Muscle layer of duodenum (tissue), 2 donors: Measurements from ENCODE around the gene HOXD9.
A peak's percentile ranks its signal among the peaks of the same experiment; 100 is the strongest.

Experiments used
- H3K27ac ChIP-seq: one replicate; pipeline ENCODE4 v1.7.0; 2013; ENCODE audit warnings: mild to moderate bottlenecking, low read length
- H3K27me3 ChIP-seq: one replicate; pipeline ENCODE4 v1.7.0; 2013; ENCODE audit warnings: low read depth, mild to moderate bottlenecking, control low read depth, low read length
- H3K36me3 ChIP-seq, 2 donors: one replicate each; pipeline ENCODE4 v1.7.0; 2013; ENCODE audit warnings: low read length in 2 of 2, control low read depth in 1 of 2, mild to moderate bottlenecking in 1 of 2; ENCODE audit not compliant: insufficient read depth in 2 of 2, control insufficient read depth in 1 of 2
- H3K4me1 ChIP-seq, 2 donors: one replicate each; pipeline ENCODE4 v1.7.0; 2013; ENCODE audit warnings: low read length in 2 of 2, mild to moderate bottlenecking in 2 of 2, control low read depth in 1 of 2, moderate library complexity in 1 of 2; ENCODE audit not compliant: insufficient read depth in 2 of 2, control insufficient read depth in 1 of 2
- H3K4me3 ChIP-seq, 2 donors: one replicate each; pipeline ENCODE4 v1.7.0; 2013; ENCODE audit warnings: low read length in 2 of 2, low read depth in 1 of 2, mild to moderate bottlenecking in 1 of 2
- H3K9me3 ChIP-seq, 2 donors: one replicate each; pipeline ENCODE4 v1.7.0; 2013; ENCODE audit warnings: low read length in 2 of 2, control low read depth in 1 of 2, mild to moderate bottlenecking in 1 of 2; ENCODE audit not compliant: control insufficient read depth in 1 of 2
- donor health status: healthy.

Gene HOXD9

GRCh38 chr2:176148751-176149421, 26.4 kb downstream of the HOXD9 start:
- H3K27ac ChIP-seq: no peak overlapping the region
- peaks cover 0 to 15% of the 10 kb centered on the region in 2 donors for H3K4me1 ChIP-seq
- H3K4me3 ChIP-seq: no peak overlapping the region
- no peaks in the 10 kb centered on the region for H3K36me3 ChIP-seq
- H3K27me3 ChIP-seq: peaks cover 71% of the 10 kb centered on the region
- peaks cover 0 to 9% of the 10 kb centered on the region in 2 donors for H3K9me3 ChIP-seq

DNA sequence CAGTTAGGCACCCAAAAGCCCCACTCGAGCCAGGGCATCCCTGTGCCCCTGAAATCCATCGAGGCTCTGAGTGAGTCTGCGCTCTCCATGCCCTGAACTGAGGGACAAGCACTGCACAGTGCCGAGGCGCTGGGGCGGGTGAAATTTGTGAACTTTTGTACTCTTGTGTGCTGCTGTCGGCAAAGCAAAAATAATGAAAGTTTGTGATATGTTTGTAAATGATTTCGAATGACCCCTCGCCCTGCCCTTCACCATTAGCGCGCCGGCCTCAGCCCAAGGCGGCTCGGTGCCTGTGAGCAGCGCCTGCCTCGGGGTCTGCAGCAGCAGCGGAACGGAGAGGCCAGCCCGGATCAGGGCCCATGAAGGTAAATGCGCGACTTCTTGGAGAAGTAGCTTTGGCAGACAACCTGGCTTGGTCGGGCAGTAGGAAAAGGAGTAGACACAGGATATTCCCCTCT, 27.0 kb downstream of the HOXD9 start:
- Histone ChIP-seq H3K9me3 (peaks cover 0 to 9% of the 10 kb centered on the region in 2 donors), H3K36me3 (no peaks in the 10 kb centered on the region), H3K4me3 (no peak overlapping the region), H3K27me3 (peaks cover 71% of the 10 kb centered on the region), H3K27ac (no peak overlapping the region), H3K4me1 (peaks cover 0 to 15% of the 10 kb centered on the region in 2 donors)

GRCh38 chr2:176149939-176150583, 27.5 kb downstream of the HOXD9 start:
- peaks cover 0 to 15% of the 10 kb centered on the region in 2 donors for H3K4me1 ChIP-seq
- no peak overlapping the region for H3K4me3 ChIP-seq
- H3K27ac ChIP-seq: no peak overlapping the region
- H3K36me3 ChIP-seq: no peaks in the 10 kb centered on the region
- H3K27me3 ChIP-seq: peaks cover 66% of the 10 kb centered on the region
- H3K9me3 ChIP-seq: peaks cover 0 to 9% of the 10 kb centered on the region in 2 donors

GRCh38 chr2:176150584-176151441, 28.3 kb downstream of the HOXD9 start:
- peaks cover 0 to 15% of the 10 kb centered on the region in 2 donors for H3K4me1 ChIP-seq
- no peak overlapping the region for H3K27ac ChIP-seq
- H3K4me3 ChIP-seq: no peak overlapping the region
- H3K36me3 ChIP-seq: no peaks in the 10 kb centered on the region
- peaks cover 0 to 7% of the 10 kb centered on the region in 2 donors for H3K9me3 ChIP-seq
- H3K27me3 ChIP-seq: peaks cover 67% of the 10 kb centered on the region

DNA sequence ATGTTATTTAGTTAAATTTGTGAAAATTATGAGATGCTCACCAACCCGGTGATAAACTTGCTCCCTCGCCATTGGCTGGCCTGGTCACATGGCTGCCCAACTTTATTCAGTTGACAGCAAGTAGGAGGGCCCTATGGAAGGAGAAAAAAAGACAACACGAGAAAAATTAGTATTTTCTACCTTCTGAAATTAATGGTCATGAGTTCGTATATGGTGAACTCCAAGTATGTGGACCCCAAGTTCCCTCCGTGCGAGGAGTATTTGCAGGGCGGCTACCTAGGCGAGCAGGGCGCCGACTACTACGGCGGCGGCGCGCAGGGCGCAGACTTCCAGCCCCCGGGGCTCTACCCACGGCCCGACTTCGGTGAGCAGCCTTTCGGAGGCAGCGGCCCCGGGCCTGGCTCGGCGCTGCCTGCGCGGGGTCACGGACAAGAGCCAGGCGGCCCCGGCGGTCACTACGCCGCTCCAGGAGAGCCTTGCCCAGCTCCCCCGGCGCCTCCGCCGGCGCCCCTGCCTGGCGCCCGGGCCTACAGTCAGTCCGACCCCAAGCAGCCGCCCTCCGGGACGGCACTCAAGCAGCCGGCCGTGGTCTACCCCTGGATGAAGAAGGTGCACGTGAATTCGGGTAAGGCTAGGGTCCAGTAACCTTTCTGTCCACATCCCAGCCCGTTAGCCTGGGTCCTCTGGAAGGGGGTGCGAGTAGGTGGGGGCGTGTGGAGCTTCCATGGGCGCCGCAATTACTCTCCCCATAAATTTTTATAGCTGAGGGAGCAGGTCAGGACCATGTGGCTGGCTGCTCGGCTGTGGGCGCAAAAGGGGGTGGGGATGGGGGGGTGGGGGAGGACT, 29.1 kb downstream of the HOXD9 start, which contains the start of gene HOXD4:
HOXD4 (plus strand) TSS at position 109 of the 846 bp plus-strand sequence; CDS start at position 193, 84 bp downstream.
- Histone ChIP-seq H3K9me3 (peaks cover 0 to 4% of the 10 kb centered on the region in 2 donors), H3K4me1 (peaks cover 0 to 15% of the 10 kb centered on the region in 2 donors), H3K36me3 (no peaks in the 10 kb centered on the region), H3K27ac (no peak within 1 kb of the TSS), H3K27me3 (peaks cover 67% of the 10 kb centered on the region), H3K4me3 (peak within 1 kb of the TSS in 1 of 2 donors; percentile 50)

DNA sequence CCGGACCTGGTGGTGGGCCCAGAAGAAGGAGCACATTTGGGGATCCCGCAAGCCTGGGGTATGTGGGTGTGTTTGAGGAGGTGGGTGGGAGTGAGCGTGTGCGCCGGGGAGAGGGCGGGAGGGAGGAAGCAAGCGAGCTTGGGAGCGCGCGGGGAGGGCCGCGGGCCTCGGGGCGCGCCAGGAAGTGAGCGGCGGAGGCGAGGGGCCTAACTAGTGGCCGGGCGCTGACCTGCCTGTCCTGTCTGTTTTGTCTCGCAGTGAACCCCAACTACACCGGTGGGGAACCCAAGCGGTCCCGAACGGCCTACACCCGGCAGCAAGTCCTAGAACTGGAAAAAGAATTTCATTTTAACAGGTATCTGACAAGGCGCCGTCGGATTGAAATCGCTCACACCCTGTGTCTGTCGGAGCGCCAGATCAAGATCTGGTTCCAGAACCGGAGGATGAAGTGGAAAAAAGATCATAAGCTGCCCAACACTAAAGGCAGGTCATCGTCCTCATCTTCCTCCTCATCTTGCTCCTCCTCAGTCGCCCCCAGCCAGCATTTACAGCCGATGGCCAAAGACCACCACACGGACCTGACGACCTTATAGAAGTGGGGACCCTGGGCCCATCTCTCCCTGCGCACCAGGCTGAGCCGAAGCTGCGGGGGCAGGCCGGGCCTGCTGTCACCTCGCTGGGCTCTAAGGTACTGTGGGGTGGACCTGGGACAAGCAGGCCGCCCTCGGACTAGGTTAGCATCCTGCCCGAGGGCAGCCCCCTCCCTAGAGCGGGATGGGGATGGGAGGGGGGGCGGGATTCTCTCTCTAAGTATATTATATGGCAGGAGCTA, 30.0 kb downstream of the HOXD9 start:
- no peak overlapping the region for H3K4me3 ChIP-seq
- no peaks in the 10 kb centered on the region for H3K36me3 ChIP-seq
- peaks cover 0 to 4% of the 10 kb centered on the region in 2 donors for H3K9me3 ChIP-seq
- H3K4me1 ChIP-seq: peaks cover 0 to 24% of the 10 kb centered on the region in 2 donors
- H3K27me3 ChIP-seq: peaks cover 68% of the 10 kb centered on the region
- H3K27ac ChIP-seq: no peak overlapping the region

- Histone ChIP-seq H3K27me3 (peaks cover 52% of the 10 kb centered on the region), H3K4me1 (peaks cover 0 to 34% of the 10 kb centered on the region in 2 donors), H3K27ac (no peak overlapping the region), H3K9me3 (no peaks in the 10 kb centered on the region), H3K4me3 (no peak overlapping the region), H3K36me3 (no peaks in the 10 kb centered on the region)
Measured at GRCh38 chr2:176154576-176155252, 32.2 kb downstream of the HOXD9 start.

GRCh38 chr2:176155356-176156044, 33.0 kb downstream of the HOXD9 start:
- H3K4me1 ChIP-seq: peaks cover 0 to 42% of the 10 kb centered on the region in 2 donors
- H3K4me3 ChIP-seq: no peak overlapping the region
- H3K36me3 ChIP-seq: no peaks in the 10 kb centered on the region
- no peaks in the 10 kb centered on the region for H3K9me3 ChIP-seq
- peaks cover 52% of the 10 kb centered on the region for H3K27me3 ChIP-seq
- no peak overlapping the region for H3K27ac ChIP-seq

DNA sequence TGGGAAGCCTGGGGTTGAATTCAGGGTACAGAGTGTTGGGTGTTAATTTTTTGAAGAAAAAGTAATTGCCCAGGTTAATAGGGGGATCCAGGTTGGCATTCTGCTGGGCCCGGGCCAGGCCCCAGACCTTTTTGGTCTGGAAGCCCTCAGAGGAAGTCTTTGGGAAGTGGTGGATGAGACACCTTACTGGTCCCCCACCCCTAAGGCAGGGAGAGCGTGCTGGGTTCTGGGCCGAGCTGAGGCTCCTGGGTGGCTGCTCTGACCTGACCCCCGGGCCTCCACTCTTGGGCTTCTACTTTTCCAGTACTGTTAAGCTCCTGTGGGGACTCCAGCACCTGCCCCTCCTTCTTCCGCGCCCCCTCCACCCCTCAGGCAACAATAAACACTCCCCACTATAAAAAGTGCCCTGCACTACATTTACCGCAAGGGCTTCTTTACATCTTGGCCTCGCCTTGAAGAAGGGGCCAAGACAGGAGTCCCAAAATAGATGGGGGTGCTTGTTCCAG, 33.8 kb downstream of the HOXD9 start:
- Histone ChIP-seq H3K9me3 (no peaks in the 10 kb centered on the region), H3K27me3 (peaks cover 55% of the 10 kb centered on the region), H3K27ac (no peak overlapping the region), H3K4me3 (no peak overlapping the region), H3K36me3 (no peaks in the 10 kb centered on the region), H3K4me1 (peaks cover 0 to 43% of the 10 kb centered on the region in 2 donors)
